B cell (primary cell): ENCODE measurements around the gene NCAPG2.

ENCODE experiments used
- EZH2 ChIP-seq: IDR thresholded peaks from 2 replicates; pipeline ENCODE4 v1.6.1; 2012; ENCODE audit warnings: borderline replicate concordance, low read depth, mild to moderate bottlenecking, moderate library complexity, low read length; ENCODE audit not compliant: insufficient read depth, poor library complexity, severe bottlenecking
- TF ChIP-seq, protein P1 (sequence below): fragments of 200-600 bp; IDR thresholded peaks from one replicate; pipeline ENCODE4 v1.8.0; 2022; ENCODE audit warnings: antibody characterized with exemption, mild to moderate bottlenecking

DNA sequence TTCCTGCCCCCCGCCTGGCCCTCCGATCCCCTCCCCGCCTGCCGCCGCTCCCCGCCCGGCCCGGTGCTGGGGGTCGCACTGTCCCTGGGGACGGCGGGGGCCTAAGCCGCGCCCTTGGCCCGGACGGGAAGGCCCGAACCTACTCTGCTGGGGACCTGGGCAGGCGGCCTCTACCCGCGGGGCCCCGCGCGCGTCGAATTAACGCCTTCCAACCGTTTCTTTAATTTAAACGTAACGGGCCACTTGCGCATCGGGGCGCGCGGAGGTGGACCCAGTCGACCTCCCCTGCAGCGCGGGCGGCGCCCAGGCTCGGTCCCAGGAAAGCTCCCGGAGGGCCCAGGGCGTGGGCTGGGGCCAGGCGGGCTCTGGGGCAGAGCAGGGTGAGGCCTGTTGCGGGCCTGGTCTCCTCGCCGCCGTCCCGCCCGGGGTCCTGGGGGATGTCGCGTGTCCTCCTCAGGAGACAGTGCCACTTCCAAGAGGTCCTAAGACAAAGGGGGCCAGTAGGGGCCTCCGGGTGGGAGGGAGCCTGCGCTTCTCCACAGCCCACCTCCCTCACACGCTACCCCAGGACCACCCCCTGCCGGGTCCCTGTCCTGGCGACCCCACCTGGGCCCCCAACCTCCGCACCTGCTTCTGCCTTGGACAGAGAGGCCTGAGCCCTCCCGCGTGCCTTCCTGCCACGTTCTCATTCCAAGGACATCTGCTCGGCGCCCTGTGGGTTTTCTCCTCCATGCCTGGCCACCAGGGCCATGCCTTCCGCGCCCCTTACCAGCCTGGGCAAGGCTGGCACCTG lies 116.3 kb downstream of the NCAPG2 start:
- TF ChIP-seq, protein P1, sequence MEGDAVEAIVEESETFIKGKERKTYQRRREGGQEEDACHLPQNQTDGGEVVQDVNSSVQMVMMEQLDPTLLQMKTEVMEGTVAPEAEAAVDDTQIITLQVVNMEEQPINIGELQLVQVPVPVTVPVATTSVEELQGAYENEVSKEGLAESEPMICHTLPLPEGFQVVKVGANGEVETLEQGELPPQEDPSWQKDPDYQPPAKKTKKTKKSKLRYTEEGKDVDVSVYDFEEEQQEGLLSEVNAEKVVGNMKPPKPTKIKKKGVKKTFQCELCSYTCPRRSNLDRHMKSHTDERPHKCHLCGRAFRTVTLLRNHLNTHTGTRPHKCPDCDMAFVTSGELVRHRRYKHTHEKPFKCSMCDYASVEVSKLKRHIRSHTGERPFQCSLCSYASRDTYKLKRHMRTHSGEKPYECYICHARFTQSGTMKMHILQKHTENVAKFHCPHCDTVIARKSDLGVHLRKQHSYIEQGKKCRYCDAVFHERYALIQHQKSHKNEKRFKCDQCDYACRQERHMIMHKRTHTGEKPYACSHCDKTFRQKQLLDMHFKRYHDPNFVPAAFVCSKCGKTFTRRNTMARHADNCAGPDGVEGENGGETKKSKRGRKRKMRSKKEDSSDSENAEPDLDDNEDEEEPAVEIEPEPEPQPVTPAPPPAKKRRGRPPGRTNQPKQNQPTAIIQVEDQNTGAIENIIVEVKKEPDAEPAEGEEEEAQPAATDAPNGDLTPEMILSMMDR: no peak
- no peak for TF ChIP-seq EZH2
